Fibroblast of mammary gland (primary cell): ENCODE data around the gene LUC7L.
"Not testable (repeated sequence)": the region's sequence is repeated elsewhere in the genome, so short reads cannot be mapped to it uniquely, and the experiment has no call there.

ENCODE experiments used
- DNase-seq: peaks from one replicate; pipeline ENCODE4 v3.0.0-alpha.2; 2010; ENCODE audit warnings: low read depth
- H3K4me3 ChIP-seq: 2 replicates; pipeline ENCODE4 v1.5.1; 2011; ENCODE audit warnings: low read depth, mild to moderate bottlenecking, low read length, moderate library complexity; ENCODE audit not compliant: control insufficient read depth
- TF ChIP-seq, protein P1 (sequence below): conservative IDR thresholded peaks from 2 replicates; pipeline ENCODE4 v1.5.1; 2011; ENCODE audit warnings: low read depth, low read length, inconsistent platforms; ENCODE audit not compliant: control insufficient read depth, insufficient read depth

The LUC7L gene

DNA sequence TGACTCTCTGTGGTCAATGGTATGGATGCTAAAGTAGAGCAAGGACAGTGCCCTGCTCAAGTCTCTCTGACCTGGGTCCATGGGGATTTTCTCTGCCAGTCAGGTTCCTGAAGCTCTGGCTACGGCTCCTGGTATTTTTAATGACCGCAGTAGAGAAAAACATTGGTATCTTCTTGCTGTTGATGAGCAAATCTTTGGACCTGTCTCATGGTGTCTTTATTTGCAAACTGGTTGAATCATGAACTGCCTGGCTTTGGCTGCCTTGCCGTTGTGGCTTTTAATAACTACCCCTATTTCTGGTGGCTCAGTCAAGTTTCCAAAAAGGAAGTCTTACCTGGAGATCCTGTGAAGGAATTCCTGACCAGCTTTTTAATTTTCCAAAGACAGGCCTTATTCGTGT is 14.1 kb upstream of the LUC7L start:
- DNase-seq, result peak; percentile 33
- no peak overlapping the region for H3K4me3 ChIP-seq
- TF ChIP-seq, protein P1, sequence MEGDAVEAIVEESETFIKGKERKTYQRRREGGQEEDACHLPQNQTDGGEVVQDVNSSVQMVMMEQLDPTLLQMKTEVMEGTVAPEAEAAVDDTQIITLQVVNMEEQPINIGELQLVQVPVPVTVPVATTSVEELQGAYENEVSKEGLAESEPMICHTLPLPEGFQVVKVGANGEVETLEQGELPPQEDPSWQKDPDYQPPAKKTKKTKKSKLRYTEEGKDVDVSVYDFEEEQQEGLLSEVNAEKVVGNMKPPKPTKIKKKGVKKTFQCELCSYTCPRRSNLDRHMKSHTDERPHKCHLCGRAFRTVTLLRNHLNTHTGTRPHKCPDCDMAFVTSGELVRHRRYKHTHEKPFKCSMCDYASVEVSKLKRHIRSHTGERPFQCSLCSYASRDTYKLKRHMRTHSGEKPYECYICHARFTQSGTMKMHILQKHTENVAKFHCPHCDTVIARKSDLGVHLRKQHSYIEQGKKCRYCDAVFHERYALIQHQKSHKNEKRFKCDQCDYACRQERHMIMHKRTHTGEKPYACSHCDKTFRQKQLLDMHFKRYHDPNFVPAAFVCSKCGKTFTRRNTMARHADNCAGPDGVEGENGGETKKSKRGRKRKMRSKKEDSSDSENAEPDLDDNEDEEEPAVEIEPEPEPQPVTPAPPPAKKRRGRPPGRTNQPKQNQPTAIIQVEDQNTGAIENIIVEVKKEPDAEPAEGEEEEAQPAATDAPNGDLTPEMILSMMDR, result no peak

DNA sequence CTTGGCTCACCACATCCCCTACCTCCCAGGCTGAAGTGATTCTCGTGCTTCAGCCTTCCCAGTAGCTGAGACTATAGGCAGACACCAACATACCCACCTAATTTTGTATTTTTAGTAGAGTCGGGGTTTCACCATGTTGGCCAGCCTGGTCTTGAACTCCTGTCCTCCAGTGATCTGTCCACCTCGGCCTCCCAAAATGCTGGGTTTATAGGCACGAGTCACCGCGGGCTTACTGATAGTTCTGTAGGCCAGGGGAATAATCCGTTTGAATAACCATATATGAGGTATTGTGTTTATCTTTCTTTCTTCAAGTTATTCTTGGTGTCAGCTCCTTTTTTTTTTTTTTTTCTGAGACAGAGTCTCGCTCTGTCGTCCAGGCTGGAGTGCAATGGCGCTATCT is 13.0 kb upstream of the LUC7L start:
- TF ChIP-seq, protein P1, result no peak
- DNase-seq, result no peak
- H3K4me3 ChIP-seq, result no peak overlapping the region

DNA sequence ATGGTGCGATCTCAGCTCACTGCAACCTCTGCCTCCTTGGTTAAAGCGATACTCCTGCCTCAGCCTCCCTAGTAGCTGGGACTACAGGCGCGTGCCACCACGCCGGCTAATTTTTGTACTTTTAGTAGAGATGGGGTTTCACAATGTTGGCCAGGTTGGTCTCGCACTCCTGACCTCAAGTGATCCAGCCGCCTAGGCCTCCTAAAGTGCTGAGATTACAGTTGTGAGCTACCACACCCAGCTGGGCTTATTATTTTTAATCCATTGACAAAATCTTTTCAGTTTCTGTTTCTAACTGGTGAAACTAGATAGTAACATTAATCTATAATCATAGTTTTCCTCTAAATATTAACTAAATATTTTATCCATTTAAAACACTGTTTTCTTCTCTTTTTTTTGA is 11.3 kb upstream of the LUC7L start:
- TF ChIP-seq, protein P1, result no peak
- DNase-seq, result no peak

DNA sequence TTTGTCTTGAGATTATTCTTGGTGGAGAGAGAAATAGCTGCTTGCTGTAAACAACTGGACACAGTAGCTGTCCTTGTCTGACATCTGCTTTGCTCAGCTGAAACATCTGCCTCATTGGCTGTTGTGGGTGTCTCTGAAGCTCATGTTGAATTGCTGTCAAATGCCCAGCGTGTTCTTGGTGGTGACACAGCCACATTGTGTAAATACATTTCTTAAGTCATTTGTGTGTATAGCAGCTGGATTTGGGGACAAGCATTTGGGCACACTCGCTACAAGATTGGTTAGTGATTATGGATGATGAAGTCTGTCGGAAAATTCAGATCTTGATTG is 10.7 kb upstream of the LUC7L start:
- TF ChIP-seq, protein P1, result no peak
- peak; percentile 39 for DNase-seq
- no peak overlapping the region for H3K4me3 ChIP-seq

More for the DNA sequence above, 11.3 kb upstream of the LUC7L start:
- H3K4me3 ChIP-seq, result no peak overlapping the region

DNA sequence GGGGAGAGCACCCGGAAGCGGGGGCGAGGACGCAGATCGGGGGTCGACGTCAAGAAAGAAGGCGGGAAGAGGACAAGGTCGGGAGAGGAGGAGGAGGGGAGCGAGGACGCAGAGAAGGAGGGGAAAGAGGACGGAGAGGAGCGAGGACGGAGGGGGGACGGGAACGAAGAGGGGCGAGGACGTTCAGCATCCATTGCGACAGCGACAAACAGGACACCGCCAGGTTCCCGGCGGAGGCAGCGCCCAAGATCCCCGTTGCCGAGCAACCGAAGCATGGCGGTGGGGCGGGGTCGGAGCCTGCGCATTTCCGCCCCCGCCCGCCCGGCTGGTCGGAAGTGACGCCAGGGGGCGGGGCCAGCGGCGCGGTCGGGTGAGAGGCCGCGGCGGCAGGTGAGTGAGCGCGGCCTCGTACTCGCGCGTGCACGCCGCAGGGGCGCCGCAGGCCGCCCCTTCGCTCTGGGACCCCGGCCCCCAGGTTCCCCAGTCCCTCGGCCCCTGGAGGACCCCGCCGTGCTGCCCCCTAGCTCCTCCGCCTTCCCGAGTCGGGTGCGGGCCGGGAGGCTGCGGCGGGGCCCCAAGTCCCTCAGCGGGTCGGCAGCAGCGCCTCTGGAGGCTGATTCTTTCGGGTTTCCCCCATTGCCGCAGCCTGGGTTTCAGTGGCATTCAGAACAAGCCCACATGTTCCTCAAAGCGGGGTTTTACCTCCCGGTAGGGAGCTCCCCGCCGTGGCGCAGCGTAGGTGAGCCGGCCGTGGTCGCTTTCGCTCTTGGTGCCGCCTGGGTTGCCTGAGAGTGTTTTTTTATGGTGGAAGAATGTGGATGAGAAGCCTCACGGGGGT is 5.4 kb upstream of the LUC7L start, which contains the start of gene FAM234A:
FAM234A (plus strand) TSS at position 354 of the 838 bp plus-strand sequence. CDS start 19,593 bp downstream, outside the sequence.
- peak within 1 kb of the TSS; percentile 92 for H3K4me3 ChIP-seq
- TF ChIP-seq, protein P1, result peak; percentile 15
- DNase-seq, result peak; percentile 32

DNA sequence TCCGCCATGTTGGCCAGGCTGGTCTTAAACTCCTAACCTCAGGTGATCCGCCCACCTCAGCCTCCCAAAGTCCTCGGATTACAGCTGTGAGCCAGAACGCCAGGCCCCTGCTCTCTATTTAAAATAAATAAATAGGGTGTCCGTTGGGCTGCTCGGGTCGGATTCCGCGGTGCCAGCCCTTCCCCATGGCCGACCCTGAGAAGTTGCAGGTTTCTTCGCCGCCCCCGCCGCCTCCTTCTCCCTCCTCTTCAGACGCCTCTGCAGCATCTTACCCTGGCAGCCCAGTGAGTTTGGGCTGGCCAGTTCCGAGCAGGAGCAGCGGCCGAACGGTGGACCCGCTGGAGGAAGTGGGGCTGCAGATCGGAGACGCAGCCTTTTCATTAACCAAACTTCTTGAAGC is 1.7 kb upstream of the LUC7L start:
- TF ChIP-seq, protein P1, result no peak
- H3K4me3 ChIP-seq, result no peak overlapping the region
- no peak for DNase-seq

DNA sequence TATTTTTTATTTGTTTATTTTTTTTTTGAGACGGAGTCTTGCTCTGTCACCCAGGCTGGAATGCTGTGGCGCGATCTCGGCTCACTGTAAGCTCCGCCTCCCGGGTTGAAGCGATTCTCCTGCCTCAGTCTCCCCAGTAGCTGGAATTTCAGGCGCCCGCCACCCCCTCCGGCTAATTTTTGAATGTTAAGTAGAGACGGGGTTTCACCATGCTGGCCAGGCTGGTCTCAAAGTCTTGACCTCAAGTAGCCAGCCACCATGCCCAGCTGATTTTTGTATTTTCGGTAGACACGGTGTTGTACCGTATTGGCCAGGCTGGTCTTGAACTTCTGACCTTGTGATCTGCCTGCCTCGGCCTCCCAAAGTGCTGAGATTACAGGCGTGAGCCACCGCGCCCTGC is 1.1 kb upstream of the LUC7L start:
- H3K4me3 ChIP-seq, DNase-seq: not testable (repeated sequence)
